CD4-positive, alpha-beta T cell treated with Interleukin-15 for 1 hour (primary cell): ENCODE data around the gene SREBF1.

ENCODE experiments used
- DNase-seq: peaks from one replicate; pipeline ENCODE4 v3.0.0-alpha.2; 2020

The SREBF1 gene

GRCh38 chr17:17836818-17837379, at the start of gene SREBF1:
Gene SREBF1 (minus strand): TSS chr17:17836986. CDS start chr17:17836817, 169 bp downstream.
- peak; percentile 78 for DNase-seq

GRCh38 chr17:17886226-17886625, 49.4 kb upstream of the SREBF1 start:
- no peak for DNase-seq

GRCh38 chr17:17884391-17885357, 47.9 kb upstream of the SREBF1 start:
- DNase-seq: no peak

- DNase-seq: no peak
These were observed 47.0 kb upstream of the SREBF1 start for GRCh38 chr17:17883801-17884200.

GRCh38 chr17:17882082-17882581, 45.3 kb upstream of the SREBF1 start:
- DNase-seq: no peak

GRCh38 chr17:17880577-17881196, 43.9 kb upstream of the SREBF1 start:
- no peak for DNase-seq

- DNase-seq: no peak
These were observed 41.0 kb upstream of the SREBF1 start for GRCh38 chr17:17877529-17878358.

GRCh38 chr17:17876959-17877528, 40.3 kb upstream of the SREBF1 start:
- no peak for DNase-seq

GRCh38 chr17:17874478-17874877, 37.7 kb upstream of the SREBF1 start:
- DNase-seq: no peak

- no peak for DNase-seq
These were observed 36.7 kb upstream of the SREBF1 start for GRCh38 chr17:17873450-17873991.

GRCh38 chr17:17872547-17873345, 36.0 kb upstream of the SREBF1 start:
- no peak for DNase-seq

- no peak for DNase-seq
These were observed 35.1 kb upstream of the SREBF1 start for GRCh38 chr17:17871913-17872312.

- DNase-seq: no peak
These were observed 33.5 kb upstream of the SREBF1 start for GRCh38 chr17:17870247-17870646.

- no peak for DNase-seq
These were observed 32.1 kb upstream of the SREBF1 start for GRCh38 chr17:17868641-17869522.

GRCh38 chr17:17866897-17867296, 30.1 kb upstream of the SREBF1 start:
- no peak for DNase-seq

GRCh38 chr17:17866425-17866824, 29.6 kb upstream of the SREBF1 start:
- DNase-seq: no peak

GRCh38 chr17:17865035-17865434, 28.2 kb upstream of the SREBF1 start:
- DNase-seq: no peak

- no peak for DNase-seq
These were observed 24.0 kb upstream of the SREBF1 start for GRCh38 chr17:17860766-17861107.

- DNase-seq: peak; percentile 72
These were observed 23.4 kb upstream of the SREBF1 start for GRCh38 chr17:17859909-17860765.
